ENCODE measurements around the gene CRYBG1.

The CRYBG1 gene

DNA sequence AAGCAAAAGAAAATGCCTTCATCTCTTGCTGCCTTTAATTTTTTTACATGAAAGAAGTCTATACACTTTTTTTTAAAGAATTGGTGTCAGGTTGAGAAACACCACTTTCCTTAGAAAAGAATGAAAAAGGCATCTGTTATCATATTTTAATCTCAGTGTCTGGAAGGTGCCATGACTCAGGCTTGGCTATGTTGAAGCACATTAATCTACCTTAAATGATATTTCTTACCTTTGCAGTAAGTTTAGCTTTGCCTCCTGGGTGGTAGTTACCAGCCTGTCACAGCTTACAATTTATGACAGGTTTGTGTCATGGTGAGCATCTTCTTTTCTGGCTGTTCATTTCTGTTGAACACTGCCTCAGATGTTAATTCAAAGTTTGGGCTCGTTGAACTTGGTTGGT lies 173.5 kb downstream of the CRYBG1 start:
- no peak for DNase-seq (ENCODE audit: low spot score)
- TF ChIP-seq, protein P1, sequence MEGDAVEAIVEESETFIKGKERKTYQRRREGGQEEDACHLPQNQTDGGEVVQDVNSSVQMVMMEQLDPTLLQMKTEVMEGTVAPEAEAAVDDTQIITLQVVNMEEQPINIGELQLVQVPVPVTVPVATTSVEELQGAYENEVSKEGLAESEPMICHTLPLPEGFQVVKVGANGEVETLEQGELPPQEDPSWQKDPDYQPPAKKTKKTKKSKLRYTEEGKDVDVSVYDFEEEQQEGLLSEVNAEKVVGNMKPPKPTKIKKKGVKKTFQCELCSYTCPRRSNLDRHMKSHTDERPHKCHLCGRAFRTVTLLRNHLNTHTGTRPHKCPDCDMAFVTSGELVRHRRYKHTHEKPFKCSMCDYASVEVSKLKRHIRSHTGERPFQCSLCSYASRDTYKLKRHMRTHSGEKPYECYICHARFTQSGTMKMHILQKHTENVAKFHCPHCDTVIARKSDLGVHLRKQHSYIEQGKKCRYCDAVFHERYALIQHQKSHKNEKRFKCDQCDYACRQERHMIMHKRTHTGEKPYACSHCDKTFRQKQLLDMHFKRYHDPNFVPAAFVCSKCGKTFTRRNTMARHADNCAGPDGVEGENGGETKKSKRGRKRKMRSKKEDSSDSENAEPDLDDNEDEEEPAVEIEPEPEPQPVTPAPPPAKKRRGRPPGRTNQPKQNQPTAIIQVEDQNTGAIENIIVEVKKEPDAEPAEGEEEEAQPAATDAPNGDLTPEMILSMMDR (IDR thresholded peaks at IDR 0.05; ENCODE audit: extremely low read depth, missing control alignments) = no peak

DNA sequence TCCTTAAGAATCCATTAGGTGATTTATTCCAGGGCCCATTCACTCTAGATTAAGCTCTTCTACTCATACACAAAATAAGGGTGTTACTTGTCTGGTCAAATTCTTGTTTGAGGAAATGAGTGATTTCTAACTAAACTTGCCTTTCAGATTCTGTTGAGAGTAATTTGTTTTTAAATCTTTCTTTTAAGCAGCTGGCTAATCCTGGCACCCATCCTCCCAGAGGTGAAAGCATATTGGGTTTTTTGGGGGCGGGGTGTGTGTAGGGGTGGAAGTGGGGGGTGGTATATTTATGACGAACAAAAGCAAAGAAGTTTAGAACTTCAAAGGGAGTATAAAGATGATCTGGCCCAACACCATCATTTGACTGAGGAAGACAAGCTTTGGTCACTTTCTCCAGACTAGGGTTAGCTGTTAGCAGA lies 174.1 kb downstream of the CRYBG1 start:
- no peak for DNase-seq (ENCODE audit: low spot score)
- TF ChIP-seq, protein P1 (IDR thresholded peaks at IDR 0.05; ENCODE audit: extremely low read depth, missing control alignments) = no peak

DNA sequence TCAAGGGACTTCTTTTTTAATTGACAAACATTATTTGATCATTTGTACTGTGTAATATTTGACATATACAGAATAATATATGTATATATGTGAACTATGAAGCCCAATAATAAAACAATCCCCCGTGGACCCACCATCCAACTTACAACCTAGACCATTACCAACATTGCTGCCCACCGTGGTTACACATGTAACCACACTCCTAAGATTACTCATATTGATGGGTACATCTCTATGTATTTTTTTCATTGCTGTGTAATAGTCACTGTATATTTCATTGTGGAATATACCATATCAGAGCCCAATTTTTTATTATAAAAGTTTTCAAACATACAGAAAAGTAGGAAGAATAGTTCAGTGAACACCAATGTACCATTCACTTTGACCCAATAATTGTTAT lies 174.5 kb downstream of the CRYBG1 start:
- TF ChIP-seq, protein P1 (IDR thresholded peaks at IDR 0.05; ENCODE audit: extremely low read depth, missing control alignments) = no peak
- no peak for DNase-seq (ENCODE audit: low spot score)

DNA sequence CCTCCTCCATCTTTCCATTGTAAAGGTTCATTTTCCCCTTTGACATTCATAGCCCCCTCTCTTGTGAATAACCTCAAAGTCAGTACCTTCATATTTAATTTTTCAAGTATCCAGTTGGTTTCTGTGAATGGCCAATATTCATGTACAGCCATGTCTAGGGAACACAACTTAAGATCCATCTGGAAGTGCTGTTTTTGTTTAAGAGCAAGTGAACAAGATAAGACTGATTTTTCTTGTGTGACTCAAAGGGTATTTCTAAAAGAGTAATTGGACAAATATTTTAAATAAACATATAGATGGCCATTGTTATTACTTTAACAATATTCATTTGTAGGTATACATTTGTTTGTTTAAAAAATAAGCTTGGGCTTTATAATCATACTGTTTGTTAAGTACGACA lies 175.8 kb downstream of the CRYBG1 start:
- TF ChIP-seq, protein P1 (IDR thresholded peaks at IDR 0.05; ENCODE audit: extremely low read depth, missing control alignments) = no peak
- no peak for DNase-seq (ENCODE audit: low spot score)

DNA sequence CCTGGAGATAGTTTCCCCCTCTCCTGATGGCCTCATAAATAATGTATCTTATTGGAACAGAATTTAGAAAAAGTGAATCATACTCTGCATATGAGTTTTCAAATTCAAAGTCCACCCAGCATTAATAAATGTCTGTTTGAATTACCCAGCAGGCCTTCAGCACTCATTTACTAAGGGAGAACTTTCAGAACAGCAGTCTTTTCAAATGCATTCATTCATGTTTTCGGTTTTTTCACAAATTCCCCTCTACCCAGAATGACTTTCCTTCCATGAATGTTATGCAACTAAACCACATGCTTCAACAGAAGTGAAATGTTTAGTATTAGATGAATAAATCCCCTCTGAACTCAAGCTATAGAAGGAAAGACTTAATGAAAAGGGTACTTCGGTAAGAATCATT lies 176.3 kb downstream of the CRYBG1 start:
- TF ChIP-seq, protein P1 (IDR thresholded peaks at IDR 0.05; ENCODE audit: extremely low read depth, missing control alignments) = no peak
- no peak for DNase-seq (ENCODE audit: low spot score)

DNA sequence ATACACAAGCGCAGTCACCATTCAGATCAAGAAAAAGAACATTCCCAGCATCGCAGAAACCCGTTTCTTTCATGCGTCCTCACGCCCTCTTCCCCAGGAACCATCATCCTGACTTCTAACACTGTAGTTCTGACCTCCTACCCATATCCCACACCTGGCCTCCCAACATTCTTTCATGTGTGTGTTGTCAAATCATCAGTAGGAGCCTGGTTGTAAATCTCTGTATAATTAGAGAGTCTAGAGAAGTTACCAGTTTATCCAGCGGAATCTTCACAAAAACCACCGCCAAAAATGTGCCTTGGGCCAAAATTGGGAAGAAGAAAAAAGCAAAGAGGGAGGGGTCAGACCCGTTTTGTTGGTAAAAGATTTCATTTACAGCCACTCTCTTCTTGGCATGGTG lies 177.1 kb downstream of the CRYBG1 start:
- no peak for DNase-seq (ENCODE audit: low spot score)
- TF ChIP-seq, protein P1 (IDR thresholded peaks at IDR 0.05; ENCODE audit: extremely low read depth, missing control alignments) = no peak

DNA sequence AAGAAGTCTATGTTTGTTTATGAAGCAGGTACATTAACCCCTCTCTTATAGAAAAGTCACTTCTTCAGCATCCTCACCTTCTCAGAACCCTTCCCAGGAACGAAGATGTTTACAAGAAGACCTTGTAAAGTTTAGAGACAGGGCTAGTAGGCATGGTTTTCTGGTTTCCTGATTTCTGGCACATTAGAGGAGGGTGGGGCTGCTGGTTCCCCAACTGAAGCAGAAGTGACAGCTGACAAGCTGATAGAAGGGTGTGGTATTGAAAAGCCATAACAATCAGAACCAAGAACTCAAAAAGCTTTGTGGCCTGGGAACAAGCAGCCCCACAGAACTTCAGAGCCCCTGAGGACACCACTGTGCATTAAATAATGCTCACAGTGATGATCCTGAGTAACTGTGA lies 177.6 kb downstream of the CRYBG1 start:
- TF ChIP-seq, protein P1 (IDR thresholded peaks at IDR 0.05; ENCODE audit: extremely low read depth, missing control alignments) = no peak
- DNase-seq (ENCODE audit: low spot score) = no peak

Data from GM20000 (cell line).